HG03469 (cell line): ENCODE measurements around the gene NEK2.

Source experiments
- ATAC-seq: cut with Tn5 transposase; IDR thresholded peaks from one replicate; pipeline ENCODE4 v1.9.1; 2021; ENCODE audit warnings: mild to moderate bottlenecking, moderate library complexity, moderate number of reproducible peaks; ENCODE audit not compliant: unreplicated experiment

The NEK2 gene

DNA sequence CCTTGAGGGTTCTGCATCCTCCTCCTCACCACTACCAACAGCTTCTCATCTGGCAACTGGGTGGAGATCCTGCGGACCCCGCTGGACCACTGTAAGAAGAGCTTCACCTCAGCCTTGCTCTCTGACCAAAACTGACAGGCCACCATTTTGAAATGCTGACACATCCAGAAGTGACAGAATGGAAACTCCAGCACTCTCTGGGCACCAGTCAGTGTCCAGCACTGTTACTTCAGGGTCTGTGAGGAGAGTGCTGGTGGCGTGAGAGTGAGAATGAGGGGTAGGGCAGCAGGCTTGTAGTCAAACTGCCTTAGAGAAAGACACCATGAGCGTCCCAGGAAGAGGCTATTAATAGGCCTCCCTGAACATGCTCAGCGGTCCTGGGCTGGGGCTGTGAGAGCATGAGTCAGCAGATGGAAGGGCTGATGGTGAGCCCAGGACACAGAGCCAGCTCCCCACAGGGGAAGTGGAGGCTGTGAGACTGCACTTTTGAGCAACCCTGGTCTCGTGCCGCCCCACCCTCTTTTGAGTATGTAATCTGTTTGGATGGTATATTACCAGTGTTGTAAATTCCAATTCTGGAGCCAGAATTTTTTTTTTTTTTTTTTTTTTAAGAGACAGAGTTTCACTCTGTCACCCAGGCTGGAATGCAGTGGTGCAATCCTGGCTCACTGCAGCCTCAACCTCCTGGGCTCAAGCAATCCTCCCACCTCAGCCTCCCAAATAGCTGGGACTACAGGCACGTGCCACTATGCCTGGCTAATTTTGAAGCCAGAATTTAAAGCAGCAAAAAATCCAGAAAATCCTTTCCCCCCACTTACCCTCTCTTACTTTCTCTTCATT, 62.1 kb downstream of the NEK2 start:
- ATAC-seq: no peak

DNA sequence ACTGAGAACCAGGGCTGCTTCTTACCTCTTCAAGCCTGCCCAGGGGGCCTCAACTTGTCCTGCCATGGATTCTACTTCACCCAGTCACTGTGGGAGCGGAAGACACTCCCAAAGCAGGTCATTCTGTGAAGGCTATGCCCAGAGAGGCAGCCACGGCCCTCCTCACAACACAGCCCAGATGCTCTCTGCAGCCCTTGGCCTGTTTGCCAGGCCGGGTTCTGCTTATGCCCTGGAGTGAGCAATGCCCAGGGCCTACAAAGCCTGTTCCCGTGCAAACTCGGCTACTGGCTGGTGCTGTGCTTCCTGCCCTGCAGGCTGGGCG, 62.7 kb downstream of the NEK2 start:
- ATAC-seq: no peak
